GM18519 (cell line): ENCODE data around the gene ITPR1.

Source experiments
- ATAC-seq: cut with Tn5 transposase; IDR thresholded peaks from one replicate; pipeline ENCODE4 v1.9.1; 2021; ENCODE audit warnings: mild to moderate bottlenecking, moderate library complexity; ENCODE audit not compliant: unreplicated experiment, low FRiP score

Gene ITPR1

GRCh38 chr3:4564928-4565586 lies 71.9 kb downstream of the ITPR1 start:
- no peak for ATAC-seq

- no peak for ATAC-seq
Observed at GRCh38 chr3:4565809-4566501, 72.8 kb downstream of the ITPR1 start.

- no peak for ATAC-seq
Observed at GRCh38 chr3:4568841-4569240, 75.7 kb downstream of the ITPR1 start.

GRCh38 chr3:4570840-4571621 lies 77.9 kb downstream of the ITPR1 start:
- no peak for ATAC-seq

- no peak for ATAC-seq
Observed at GRCh38 chr3:4571690-4572334, 78.7 kb downstream of the ITPR1 start.

GRCh38 chr3:4573153-4573552 lies 80.0 kb downstream of the ITPR1 start:
- ATAC-seq, result no peak

GRCh38 chr3:4574426-4574965 lies 81.3 kb downstream of the ITPR1 start:
- no peak for ATAC-seq

- ATAC-seq, result no peak
Observed at GRCh38 chr3:4575381-4575780, 82.2 kb downstream of the ITPR1 start.

GRCh38 chr3:4577721-4578120 lies 84.6 kb downstream of the ITPR1 start:
- no peak for ATAC-seq

- no peak for ATAC-seq
Observed at GRCh38 chr3:4580346-4581123, 87.4 kb downstream of the ITPR1 start.

GRCh38 chr3:4581124-4581424 lies 87.9 kb downstream of the ITPR1 start:
- ATAC-seq, result no peak

GRCh38 chr3:4581498-4581897 lies 88.3 kb downstream of the ITPR1 start:
- no peak for ATAC-seq

- ATAC-seq, result no peak
Observed at GRCh38 chr3:4581920-4582611, 88.9 kb downstream of the ITPR1 start.

- no peak for ATAC-seq
Observed at GRCh38 chr3:4582624-4583023, 89.5 kb downstream of the ITPR1 start.

GRCh38 chr3:4583416-4583815 lies 90.3 kb downstream of the ITPR1 start:
- no peak for ATAC-seq

- no peak for ATAC-seq
Observed at GRCh38 chr3:4584456-4585249, 91.5 kb downstream of the ITPR1 start.

- no peak for ATAC-seq
Observed at GRCh38 chr3:4586381-4586780, 93.2 kb downstream of the ITPR1 start.

GRCh38 chr3:4587061-4587837 lies 94.1 kb downstream of the ITPR1 start:
- ATAC-seq, result no peak
